ENCODE results near the gene LRRFIP1. TPM values are rescaled to one million over a fixed set of nuclear protein-coding genes. Genes with fewer than 3 reads are reported as not detected.

The LRRFIP1 gene
- total RNA-seq, 1 donor from 2014 or later, result 157 TPM

DNA sequence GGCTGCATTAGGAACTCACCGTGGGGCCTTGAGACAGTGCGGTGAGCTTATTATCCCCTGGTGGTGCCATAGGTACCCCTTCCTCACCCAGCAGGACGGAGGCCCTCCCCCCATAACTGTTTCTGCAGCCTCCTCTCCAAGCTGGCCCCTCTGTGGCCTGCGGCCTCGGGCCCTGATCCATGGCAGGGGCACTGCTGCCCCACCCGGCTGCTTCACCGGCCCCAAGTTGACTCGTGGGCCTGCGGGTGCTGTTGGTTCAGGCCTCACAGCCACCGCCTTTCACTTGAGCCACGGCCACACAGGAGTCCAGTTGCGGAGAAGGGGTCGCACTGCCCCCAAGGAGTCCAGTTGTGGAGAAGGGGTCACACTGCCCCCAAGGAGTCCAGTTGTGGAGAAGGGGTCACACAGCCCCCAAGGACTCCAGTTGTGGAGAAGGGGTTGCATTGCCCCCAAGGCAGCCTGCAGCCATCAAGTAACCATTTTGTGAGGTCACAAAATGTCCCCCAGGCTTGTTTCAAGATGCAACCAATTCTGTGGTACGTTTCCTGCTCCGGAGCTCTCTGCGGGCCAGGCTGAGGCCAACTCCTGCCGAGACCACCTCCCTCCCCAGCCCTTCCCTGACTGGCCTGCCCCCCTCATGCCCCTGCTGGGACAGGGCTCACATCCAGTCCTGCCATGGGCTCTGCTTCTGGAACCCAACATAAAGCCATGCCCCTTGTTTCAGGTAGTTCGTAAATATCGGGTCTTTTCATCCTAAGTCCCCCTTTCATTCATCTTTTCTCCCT is 4.6 kb downstream of the LRRFIP1 start:
- DNase-seq (ENCODE audit: low spot score), result no peak
- intact Hi-C loops (cut with DNase I), result no loop called here

DNA sequence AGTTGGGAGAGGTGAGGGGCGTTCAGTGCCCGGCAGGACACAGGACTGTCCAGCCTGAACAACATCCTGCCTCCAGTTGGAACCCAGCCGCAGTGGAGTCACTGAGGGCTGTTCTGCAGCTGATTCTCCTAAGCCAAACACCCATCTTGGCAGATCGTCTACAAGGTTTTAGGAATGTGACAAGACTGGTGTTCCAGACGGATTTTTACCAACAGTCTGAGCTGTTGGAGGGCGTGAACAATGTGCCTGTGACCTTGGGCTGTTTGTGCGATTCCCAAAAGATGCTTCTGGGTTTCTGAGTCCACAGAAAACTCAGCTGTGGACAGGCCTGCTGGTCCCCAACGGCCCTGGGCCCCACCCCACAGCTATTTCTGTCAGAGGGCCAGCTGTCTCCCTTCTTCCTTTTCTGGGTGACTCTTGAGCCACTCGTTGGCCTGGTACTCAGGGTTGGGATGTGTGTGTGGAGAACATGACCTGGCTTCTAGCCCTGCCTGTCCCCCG is 5.7 kb downstream of the LRRFIP1 start:
- DNase-seq (ENCODE audit: low spot score), result no peak
- intact Hi-C loops (cut with DNase I), result no loop called here

DNA sequence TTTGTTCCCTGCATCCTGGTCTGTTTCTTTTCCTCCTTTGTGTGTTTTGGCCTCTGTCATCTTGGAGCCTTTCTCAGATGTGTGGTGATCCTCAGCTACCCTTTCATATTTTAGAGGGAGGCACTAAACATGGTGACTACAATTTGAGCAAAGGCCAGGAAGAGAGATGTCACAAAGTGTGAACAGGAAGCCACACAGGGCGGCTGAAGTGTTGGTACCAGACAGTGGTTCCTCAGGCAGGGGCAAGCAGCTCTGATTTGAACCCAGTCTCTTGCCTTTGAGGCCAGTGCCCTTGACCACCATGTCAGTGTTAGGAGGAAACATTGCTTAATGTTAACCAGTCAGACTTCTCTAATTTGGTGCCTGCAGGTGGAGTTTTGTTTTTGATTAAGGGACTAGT is 9.2 kb downstream of the LRRFIP1 start:
- no peak for DNase-seq (ENCODE audit: low spot score)
- intact Hi-C loops (cut with DNase I), result no loop called here

DNA sequence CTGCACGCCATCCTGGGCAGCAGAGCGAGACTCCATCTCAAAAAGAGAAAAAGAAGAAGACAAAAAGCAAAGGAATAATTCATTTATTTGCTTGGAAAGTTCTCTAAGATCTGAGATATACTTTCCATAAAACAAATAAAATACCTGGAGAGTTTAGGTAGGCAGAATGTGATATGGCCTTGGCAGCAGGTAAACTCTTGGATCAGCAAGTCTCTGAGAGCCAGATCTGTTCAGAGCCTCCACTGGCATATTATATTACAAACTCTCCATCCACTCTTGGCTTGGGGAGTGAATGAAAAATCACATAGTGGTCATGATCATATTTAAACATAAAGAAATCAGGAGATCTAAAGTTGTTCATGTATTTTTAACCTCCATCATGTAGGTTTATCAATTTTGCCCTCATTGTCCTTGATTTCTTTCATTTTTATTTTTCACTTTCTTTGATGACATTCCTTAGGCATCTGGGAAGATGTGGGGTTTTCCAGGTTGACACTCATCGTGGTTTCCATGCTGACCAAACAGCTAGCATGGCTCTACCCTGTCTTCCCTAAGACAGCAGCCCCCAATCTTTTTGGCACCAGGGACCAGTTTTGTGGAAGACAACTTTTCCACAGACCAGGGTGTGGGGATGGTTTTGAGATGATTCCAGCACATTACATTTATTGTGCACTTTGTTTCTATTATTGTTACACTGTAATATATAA is 10.2 kb downstream of the LRRFIP1 start:
- intact Hi-C loops (cut with DNase I), result no loop called here
- no peak for DNase-seq (ENCODE audit: low spot score)

DNA sequence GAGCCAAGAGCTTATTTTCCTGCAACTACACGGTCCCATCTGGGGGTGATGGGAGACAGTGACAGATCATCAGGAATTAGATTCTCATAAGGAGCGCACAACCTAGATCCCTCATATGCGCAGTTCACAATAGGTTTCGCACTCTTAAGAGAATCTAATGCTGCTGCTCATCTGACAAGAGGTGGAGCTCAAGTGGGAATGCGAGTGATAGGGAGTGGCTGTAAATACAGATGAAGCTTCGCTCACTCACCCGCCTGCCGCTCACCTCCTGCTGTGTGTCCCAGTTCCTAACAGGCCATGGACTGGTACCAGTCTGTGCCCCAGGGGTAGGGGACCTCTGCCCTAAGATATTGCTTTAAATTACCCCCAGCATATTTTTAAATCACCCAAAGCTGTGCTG is 10.8 kb downstream of the LRRFIP1 start:
- DNase-seq (ENCODE audit: low spot score), result no peak
- intact Hi-C loops (cut with DNase I), result no loop called here

DNA sequence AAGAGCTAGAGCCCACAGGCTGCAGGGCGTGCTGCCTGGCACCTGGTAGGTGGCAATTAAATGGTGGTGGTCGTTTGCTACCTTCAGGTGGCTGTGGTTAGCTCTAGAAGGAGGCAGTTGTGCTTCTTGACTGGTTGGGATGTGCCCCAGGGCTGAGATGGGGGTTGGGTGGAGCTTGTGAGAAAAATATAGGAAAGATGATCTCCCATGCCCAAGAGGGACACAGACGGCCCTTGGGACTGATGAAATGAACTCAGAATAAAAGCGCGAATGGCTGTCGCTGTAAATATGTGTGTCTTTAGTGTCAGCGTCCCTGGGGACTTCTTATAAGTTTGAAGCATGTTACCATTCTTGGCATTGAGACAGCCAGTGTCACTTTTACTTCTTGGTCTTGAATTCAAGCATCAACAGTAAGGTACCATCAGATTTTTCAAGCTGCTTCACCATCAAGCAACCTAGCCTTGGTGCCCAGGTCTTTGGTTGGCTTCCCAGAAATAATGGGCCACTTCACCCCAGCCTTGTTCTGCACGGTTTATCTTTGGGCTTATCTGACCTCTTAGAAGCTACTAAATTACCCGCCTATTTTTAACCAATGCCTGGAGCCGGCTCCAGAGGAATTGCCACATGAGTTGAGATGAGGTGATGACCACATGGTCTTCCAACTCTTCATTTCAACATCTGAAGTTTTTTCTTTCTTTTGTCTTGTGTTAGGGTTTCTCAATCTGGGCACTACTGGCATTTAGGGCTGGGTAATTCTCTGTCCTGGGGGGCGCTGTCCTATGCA is 11.9 kb downstream of the LRRFIP1 start:
- intact Hi-C loops (cut with DNase I), result no loop called here
- no peak for DNase-seq (ENCODE audit: low spot score)

DNA sequence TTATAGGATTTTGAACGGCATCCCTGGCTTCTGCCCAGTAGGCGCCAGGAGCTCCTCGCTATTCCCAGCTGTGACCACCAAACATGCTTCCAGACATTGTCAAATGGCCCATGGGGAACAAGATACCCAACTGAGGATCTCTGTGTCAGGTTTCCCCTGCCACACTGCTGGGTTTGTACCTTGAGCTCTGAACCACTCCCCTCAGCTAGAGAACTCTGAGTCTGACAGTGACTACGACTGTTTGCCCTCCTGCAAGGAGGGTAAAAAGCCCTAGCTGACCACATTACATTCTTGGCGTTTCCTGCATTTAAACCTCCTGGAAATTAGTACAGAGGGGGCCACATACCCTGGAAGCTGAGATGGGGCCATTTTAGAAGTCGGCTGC is 12.4 kb downstream of the LRRFIP1 start:
- intact Hi-C loops (cut with DNase I), result no loop called here
- no peak for DNase-seq (ENCODE audit: low spot score)

DNA sequence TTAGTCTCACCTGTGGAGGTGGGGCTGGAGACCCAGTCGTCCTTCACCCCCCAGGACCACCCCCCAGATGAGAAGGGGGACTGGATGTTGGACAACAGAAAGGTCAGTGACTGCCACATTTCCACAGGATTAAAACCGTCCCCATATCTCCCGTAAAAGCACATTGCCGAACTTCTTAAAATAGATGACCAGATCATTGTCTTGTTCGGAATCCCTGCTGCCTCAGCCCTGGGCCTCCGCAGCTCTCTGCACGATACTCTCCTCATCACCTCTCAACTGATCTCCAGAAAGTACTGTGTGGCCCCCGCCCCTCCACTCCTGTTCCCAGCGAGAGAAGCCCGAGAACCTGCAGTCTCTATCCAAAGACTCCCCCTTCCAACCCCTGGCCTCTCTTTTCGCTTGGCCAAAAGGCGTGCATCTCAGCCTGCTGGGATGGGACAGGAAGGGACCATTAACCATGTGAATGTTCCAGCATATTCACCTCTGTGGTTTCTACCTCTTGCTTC is 13.2 kb downstream of the LRRFIP1 start:
- no peak for DNase-seq (ENCODE audit: low spot score)
- intact Hi-C loops (cut with DNase I), result no loop called here

DNA sequence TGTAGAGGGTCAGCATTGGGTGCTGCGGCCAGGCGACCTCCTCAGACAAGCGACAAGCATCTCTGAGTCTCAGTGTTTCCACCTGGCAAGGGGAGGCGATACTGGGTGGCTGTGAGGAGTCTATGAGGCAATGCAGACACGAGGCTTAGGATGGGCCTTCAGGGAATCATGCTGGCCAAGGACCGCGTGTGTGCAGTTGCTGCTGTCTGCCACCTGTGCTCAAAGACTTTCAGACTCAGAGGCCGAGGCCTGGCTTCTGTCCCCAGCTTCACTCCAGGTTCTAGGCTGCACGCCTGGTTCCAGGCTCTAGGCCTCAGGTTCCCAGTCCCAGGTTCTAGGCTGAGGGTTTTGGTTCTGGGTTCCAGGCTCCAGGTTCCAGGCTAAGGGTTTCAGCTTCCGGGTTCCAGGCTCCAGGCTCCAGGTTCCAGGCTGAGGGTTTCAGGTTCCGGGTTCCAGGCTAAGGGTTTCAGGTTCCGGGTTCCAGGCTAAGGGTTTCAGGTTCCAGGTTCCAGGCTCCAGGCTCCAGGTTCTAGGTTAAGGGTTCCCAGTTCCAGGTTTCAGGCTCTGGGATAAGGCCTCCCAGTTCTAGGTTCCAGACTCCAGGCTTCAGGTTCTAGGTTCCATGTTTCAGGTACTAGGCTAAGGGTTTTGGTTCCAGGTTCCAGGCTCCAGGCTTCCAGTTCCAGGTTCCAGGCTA is 14.8 kb downstream of the LRRFIP1 start:
- DNase-seq (ENCODE audit: low spot score), result no peak
- intact Hi-C loops (cut with DNase I), result no loop called here

DNA sequence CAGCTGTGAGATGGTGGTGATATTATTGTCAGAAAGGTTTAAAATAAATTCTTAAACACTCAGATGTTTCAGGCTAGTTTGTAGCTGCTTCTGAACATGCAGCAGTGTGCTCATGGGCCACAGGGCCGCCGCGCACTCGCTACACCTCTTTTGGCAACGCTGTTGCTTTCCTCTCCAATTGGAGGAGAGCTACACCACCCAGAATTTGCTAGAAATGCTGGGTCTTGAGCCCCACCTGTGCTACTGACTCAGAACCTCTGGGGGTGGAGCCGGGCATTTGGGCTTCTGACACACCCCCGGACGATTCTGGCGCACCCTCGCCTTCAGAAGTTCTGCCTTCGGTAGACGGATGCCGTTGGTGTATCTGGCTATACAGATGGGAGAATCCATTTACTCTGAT is 15.7 kb downstream of the LRRFIP1 start:
- intact Hi-C loops (cut with DNase I), result no loop called here
- DNase-seq (ENCODE audit: low spot score), result no peak

DNA sequence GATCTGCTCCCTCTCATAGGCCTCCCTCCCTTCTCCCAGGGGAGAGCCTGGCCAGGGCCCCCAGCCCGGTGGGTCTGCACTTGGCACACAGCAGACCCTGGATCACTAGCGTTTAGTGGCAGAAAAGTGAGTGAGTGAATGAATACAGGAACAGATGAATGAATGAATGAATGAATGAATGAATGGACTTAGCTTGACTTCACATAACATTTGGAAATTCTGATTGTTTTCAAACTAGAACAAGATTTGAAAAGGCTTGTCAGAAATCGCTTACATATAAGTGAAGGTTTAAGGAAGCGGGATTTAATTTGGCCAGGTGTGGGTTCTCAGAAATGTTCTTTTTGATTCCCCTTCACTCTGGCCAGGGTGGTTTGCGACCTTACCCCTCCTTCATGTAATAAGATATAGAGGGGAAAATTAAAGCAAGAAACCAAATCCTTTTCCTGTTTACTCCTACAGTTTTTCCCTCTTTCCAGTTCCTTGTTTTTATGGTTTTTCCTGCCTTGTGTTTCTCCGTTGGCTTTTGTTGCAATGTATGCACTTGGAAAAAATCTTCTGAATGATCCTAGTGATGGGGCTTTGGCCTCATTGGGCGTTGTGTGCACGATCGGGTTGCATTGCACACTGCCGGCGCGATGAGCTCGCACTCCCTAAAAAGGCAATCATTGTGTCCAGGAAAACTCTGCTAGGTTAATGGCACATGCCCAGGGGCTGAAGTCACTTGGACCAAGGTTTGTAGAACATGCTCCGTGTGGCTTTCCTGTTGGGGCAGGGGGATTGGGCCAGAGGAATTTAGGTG is 16.4 kb downstream of the LRRFIP1 start:
- DNase-seq (ENCODE audit: low spot score), result no peak
- intact Hi-C loops (cut with DNase I), result no loop called here

DNA sequence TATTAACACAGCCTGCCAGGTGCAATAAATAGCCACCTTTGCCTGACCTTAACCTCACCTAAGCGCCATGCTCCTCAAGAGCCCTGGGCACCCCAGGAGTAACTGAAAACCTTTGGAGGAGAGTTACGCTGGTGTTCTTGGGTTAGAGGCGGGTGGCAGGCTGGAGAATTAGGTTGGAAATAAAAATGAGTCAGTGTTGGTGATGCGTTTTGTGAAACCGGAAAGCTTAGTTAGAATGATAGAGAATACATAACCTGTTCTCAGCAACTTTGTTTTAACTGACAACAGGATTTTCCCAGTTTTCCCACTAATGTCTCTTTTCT is 17.0 kb downstream of the LRRFIP1 start:
- intact Hi-C loops (cut with DNase I), result no loop called here
- DNase-seq (ENCODE audit: low spot score), result no peak

DNA sequence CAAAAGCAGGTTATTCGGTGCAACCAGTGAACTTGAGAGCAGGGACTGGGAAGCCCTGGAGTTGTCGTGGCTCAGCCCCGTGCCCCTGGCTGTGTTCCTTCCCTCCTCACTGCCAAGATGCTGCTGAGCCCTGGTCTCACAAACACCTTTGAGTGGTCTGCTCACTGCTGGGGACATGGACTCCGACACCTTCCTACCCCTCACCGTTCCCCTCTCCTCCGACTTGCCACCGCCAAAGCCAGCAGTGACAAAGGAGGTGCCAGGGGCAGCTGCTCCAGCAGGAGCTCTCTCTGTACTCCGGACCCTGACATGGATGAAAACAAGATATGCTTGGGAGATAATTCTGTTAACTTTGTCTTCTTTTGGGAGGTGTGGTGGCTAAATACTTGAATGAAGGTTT is 17.9 kb downstream of the LRRFIP1 start:
- DNase-seq (ENCODE audit: low spot score), result no peak
- intact Hi-C loops (cut with DNase I), result no loop called here

DNA sequence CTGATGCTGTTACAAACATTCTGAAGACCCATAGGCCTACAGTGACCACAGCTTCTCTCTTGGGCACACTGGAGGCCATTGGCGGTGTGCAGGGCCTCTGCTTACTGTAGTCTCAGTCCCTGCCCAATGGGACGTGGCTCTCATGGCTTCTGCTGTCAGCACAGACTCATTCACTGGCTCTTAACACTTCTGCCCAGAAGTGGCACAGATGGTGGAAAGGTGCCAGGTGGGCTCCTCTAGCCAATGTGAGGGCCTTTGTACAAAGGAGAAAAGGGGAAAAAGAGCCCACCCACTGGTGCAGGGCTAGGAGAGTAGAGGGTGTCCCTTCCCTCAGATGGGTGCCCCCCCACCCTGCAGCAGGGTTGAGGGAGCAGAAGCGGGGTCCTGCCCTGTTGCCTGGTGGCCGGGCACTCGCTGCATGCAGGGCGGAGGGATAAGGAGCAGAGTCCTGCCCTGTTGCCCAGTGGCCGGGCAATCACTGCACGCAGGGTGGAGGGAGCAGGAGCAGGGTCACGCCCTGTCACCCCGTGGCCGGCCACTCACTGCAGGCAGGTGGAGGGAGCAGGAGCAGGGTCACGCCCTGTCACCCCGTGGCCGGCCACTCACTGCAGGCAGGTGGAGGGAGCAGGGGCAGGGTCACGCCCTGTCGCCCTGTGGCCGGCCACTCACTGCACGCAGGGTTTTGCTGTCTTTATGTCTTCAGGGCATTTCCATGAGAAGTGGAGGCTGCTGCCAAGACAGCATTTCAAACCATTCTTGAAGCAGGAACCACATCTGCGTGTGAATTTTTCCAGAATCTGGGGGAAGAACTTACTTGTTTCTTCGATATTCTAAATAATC is 20.0 kb downstream of the LRRFIP1 start:
- DNase-seq (ENCODE audit: low spot score), result no peak
- intact Hi-C loops (cut with DNase I), result no loop called here

DNA sequence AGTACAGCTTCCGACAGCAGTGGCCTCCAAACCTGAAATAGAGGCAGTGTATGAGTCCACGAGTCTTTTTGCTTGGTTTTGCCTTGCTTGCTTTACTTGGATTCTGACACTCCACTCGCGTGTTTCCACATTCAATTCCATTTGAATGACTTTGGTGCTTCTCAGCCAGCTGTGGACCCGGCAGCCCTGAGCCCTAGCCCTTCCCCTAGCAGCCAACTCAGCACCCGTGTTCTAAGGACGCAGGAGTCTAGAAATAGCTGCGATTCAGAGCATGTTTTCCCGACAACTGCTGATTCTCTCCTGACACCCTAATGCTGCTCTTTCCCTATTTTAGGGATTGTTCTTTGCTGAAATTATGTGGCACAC is 20.6 kb downstream of the LRRFIP1 start:
- no peak for DNase-seq (ENCODE audit: low spot score)
- intact Hi-C loops (cut with DNase I), result no loop called here

DNA sequence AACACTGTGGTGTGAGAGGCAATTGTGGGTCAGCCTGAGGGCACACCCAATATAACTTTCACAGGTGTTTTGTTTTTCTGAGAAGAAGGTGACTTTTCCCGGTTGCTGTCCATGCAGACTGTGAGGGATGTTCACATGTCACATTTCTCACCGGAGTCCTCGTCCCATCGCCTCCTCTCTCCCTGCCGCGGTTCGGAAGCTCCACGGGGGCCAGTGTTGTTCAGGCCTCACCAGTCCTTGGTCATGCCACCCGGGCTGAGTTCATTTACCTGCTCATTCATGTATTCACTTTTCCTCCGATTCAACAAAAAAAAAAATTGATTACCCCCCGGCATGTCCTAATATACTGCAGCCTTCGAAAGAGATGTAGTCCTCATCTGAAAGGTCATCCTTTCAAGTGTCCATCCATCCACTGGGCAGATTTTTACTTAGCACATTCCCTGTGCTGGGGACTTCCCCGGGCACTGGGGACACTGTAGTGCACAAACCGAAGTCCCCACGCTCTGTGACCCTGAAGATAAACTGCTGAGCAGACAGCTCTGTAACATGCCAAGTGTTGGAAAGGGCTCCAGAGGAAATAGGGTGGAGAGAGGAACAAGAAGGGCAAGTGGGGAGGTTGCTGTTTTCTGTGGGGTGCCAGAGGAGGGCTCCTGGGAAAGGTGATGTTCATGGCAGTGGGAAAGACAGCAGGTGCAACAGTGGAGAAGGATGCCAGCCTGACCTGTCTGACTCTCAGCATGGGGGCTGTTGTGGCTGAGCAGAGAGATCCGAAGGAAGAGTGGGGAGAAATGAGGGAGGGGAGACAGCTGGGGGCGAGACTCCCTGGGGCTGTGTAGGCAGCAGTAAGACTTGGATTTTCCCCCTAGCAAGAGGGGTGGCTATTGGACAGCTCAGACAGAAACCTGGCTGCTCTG is 22.4 kb downstream of the LRRFIP1 start:
- intact Hi-C loops (cut with DNase I), result no loop called here
- DNase-seq (ENCODE audit: low spot score), result no peak

DNA sequence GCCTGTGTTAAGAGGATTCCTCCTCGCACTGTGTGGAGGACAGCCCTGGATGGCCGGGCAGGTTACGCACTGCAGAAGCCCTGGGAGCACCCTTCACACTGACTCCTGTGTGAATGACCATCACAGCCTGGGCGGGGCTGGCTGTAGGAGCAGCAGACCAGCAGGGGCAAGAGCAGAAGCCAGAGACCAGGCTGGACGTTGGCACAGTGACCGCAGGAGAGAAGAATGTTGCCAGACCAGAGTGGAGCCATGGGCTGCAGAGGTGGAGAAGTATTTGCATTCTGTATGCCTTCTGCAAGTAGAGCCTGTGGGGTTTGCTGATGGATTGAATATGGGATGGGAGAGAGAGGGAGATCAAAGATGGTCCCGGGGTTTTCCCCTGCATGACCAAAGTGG is 23.1 kb downstream of the LRRFIP1 start:
- no peak for DNase-seq (ENCODE audit: low spot score)
- intact Hi-C loops (cut with DNase I), result no loop called here

Data from cardiac septum (tissue), 1 donor.